NOMO-1 (cell line): ENCODE measurements around the gene SNX20.

Source experiments
- DNase-seq, 2 experiments: peaks; one replicate each; lab custom pipeline; 2025; ENCODE audit not compliant: unreplicated experiment in 2 of 2; lab: John Stamatoyannopoulos, UW

SNX20 gene

GRCh38 chr16:50705436-50706110 lies 24.5 kb upstream of the SNX20 start:
- DNase-seq: no peak

GRCh38 chr16:50704245-50704644 lies 23.1 kb upstream of the SNX20 start:
- no peak for DNase-seq

GRCh38 chr16:50702725-50703124 lies 21.6 kb upstream of the SNX20 start:
- DNase-seq: peak; percentile 32 to 56

GRCh38 chr16:50699326-50700159 lies 18.4 kb upstream of the SNX20 start:
- peak in 1 of 2 experiments; percentile 12 for DNase-seq

GRCh38 chr16:50697881-50698767 lies 17.0 kb upstream of the SNX20 start:
- DNase-seq: no peak

- no peak for DNase-seq
Measured at GRCh38 chr16:50697421-50697715, 16.3 kb upstream of the SNX20 start.

GRCh38 chr16:50696575-50697420 lies 15.7 kb upstream of the SNX20 start:
- DNase-seq: peak; percentile 41 to 71

GRCh38 chr16:50696126-50696525 lies 15.0 kb upstream of the SNX20 start:
- DNase-seq: no peak

GRCh38 chr16:50695017-50696000 lies 14.2 kb upstream of the SNX20 start:
- peak; percentile 65 to 73 for DNase-seq

- DNase-seq: no peak
Measured at GRCh38 chr16:50694206-50694605, 13.1 kb upstream of the SNX20 start.

- DNase-seq: no peak
Measured at GRCh38 chr16:50692999-50693781, 12.1 kb upstream of the SNX20 start, which contains the start of gene NOD2. NOD2 (plus strand) TSS chr16:50693606; CDS start chr16:50699496, 5,890 bp downstream.

GRCh38 chr16:50692644-50692998 lies 11.5 kb upstream of the SNX20 start:
- DNase-seq: no peak

GRCh38 chr16:50690177-50690576 lies 9.1 kb upstream of the SNX20 start:
- no peak for DNase-seq

- peak; percentile 52 to 78 for DNase-seq
Measured at GRCh38 chr16:50688867-50689266, 7.8 kb upstream of the SNX20 start.

- no peak for DNase-seq
Measured at GRCh38 chr16:50688083-50688482, 7.0 kb upstream of the SNX20 start.

GRCh38 chr16:50685462-50686063 lies 4.5 kb upstream of the SNX20 start:
- DNase-seq: peak; percentile 67 to 78

GRCh38 chr16:50684823-50685461 lies 3.8 kb upstream of the SNX20 start:
- DNase-seq: peak; percentile 43 to 72
